ENCODE measurements around the gene PCBD1. TPM values are rescaled to one million over a fixed set of nuclear protein-coding genes. Genes with fewer than 3 reads are reported as not detected.

The PCBD1 gene
- total RNA-seq, 1 experiment from 2014 or later = 39.7 TPM

DNA sequence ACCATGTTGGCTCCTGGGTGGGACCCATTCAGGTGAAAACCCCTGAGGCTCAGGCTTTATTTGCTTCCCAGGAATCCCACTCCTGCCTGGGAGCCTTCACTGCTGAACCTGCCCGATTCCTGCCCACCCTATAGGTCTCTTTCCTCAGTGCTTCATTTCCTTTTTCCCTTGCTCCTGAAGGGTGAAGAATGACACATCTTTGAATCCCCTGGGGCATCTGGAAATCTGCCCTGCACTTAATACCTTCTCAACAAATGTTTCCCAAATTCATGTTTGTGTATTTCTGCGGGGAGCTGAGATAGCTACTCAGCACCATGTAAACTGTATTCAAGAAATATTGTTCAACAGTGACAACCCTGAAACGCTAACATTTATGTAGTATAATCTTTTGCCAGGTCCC lies 10.3 kb upstream of the PCBD1 start:
- Histone ChIP-seq H2BK120ac (ENCODE audit: low read depth, low read length, poor library complexity, severe bottlenecking) (no peak overlapping the region), H3K27me3 (ENCODE audit: insufficient read depth, low read length) (no peaks in the 10 kb centered on the region), H3K4ac (ENCODE audit: low read depth, low read length) (no peak overlapping the region), H2BK5ac (ENCODE audit: insufficient read length, low read length) (no peak overlapping the region), H4K5ac (ENCODE audit: insufficient read length, low read depth, low read length) (no peak overlapping the region), H3K23me2 (ENCODE audit: insufficient read length, low read depth, low read length, poor library complexity, severe bottlenecking) (no peaks in the 10 kb centered on the region), H3K79me1 (ENCODE audit: insufficient read depth, low read depth, low read length, poor library complexity, severe bottlenecking) (no peaks in the 10 kb centered on the region), H4K91ac (ENCODE audit: insufficient read length, low read depth, low read length) (no peak overlapping the region), H3K23ac (ENCODE audit: insufficient read length, low read depth, low read length) (no peak overlapping the region), H3K14ac (ENCODE audit: insufficient read depth, low read length) (no peak overlapping the region), H2BK12ac (ENCODE audit: insufficient read length, low read depth, low read length) (no peak overlapping the region), H3K79me2 (ENCODE audit: insufficient read depth, low read length) (no peaks in the 10 kb centered on the region), H4K20me1 (ENCODE audit: control insufficient read depth, insufficient read depth, insufficient read length) (no peaks in the 10 kb centered on the region), H3T11ph (ENCODE audit: low read length) (no peak overlapping the region), H4K8ac (replicated peaks; ENCODE audit: insufficient read length, low read depth, low read length) (no peak overlapping the region), H2AFZ (ENCODE audit: low read length) (no peak overlapping the region), H3K4me2 (ENCODE audit: insufficient read depth, insufficient read length, low read length) (no peak overlapping the region), H3K56ac (ENCODE audit: insufficient read length, low read depth, low read length) (no peak overlapping the region), H3K4me1 (ENCODE audit: insufficient read depth, low read length) (no peaks in the 10 kb centered on the region), H3K9me3 (ENCODE audit: control insufficient read depth, low read depth, low read length) (no peaks in the 10 kb centered on the region), H2AK5ac (ENCODE audit: insufficient read length, low read length) (no peak overlapping the region), H3K27ac (ENCODE audit: insufficient read length, low read depth, low read length) (no peak overlapping the region), H2BK20ac (ENCODE audit: low read depth, low read length, poor library complexity, severe bottlenecking) (no peak overlapping the region), H2BK15ac (ENCODE audit: low read depth, low read length) (no peak overlapping the region), H3K9ac (ENCODE audit: extremely low read depth, insufficient read length, low read length) (no peak overlapping the region), H3K18ac (ENCODE audit: insufficient read length, low read depth, low read length) (no peak overlapping the region)
- Mint-ChIP-seq H3K4me1 (peaks cover 9 to 13% of the 10 kb centered on the region in 2 experiments), H3K27ac (no peak overlapping the region), H3K27me3 (ENCODE audit: low read depth) (peaks cover 2% of the 10 kb centered on the region; the same call in 1 of the 2 replicates), H3K9me3 (peaks cover 0 to 3% of the 10 kb centered on the region in 2 experiments; a peak in 2 of 5 replicates), H3K36me3 (ENCODE audit: insufficient read depth in 1 of 3, low read depth in 3 of 3) (peaks cover 0 to 5% (median 0%) of the 10 kb centered on the region in 3 experiments; a peak in 2 of 7 replicates), H3K4me3 (no peak overlapping the region)
- no peak for DNase-seq
- TF ChIP-seq, protein P1, sequence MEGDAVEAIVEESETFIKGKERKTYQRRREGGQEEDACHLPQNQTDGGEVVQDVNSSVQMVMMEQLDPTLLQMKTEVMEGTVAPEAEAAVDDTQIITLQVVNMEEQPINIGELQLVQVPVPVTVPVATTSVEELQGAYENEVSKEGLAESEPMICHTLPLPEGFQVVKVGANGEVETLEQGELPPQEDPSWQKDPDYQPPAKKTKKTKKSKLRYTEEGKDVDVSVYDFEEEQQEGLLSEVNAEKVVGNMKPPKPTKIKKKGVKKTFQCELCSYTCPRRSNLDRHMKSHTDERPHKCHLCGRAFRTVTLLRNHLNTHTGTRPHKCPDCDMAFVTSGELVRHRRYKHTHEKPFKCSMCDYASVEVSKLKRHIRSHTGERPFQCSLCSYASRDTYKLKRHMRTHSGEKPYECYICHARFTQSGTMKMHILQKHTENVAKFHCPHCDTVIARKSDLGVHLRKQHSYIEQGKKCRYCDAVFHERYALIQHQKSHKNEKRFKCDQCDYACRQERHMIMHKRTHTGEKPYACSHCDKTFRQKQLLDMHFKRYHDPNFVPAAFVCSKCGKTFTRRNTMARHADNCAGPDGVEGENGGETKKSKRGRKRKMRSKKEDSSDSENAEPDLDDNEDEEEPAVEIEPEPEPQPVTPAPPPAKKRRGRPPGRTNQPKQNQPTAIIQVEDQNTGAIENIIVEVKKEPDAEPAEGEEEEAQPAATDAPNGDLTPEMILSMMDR (conservative IDR thresholded peaks at IDR 0.05) = no peak
- WGBS (ENCODE audit: extremely low coverage, insufficient read length, low lambda C conversion rate) = no CpG with 5 or more reads among the region's 3 CpGs

Data from H9 (cell line).